A549 (cell line): ENCODE results near the gene UQCC3. TPM values are rescaled to one million over a fixed set of nuclear protein-coding genes. Genes with fewer than 3 reads are reported as not detected.

ENCODE experiments used
- ATAC-seq, 2 experiments: fragments of 200-7000 bp in 1 of 2; fragments of >200 bp in 1 of 2; cut with Nextera tagmentation in 1 of 2; cut with Tn5 transposase in 1 of 2; 3 replicates each; pipeline versions ENCODE4 v1.8.0 to v1.9.1; 2018 to 2020; ENCODE audit warnings: mild to moderate bottlenecking in 1 of 2, moderate library complexity in 1 of 2
- CTCF ChIA-PET: fragments of 300-600 bp; sonication (Branson Sonifier 250); formaldehyde crosslinking; extraction: SDS; loops from one replicate; lab custom pipeline; 2021; ENCODE audit warnings: antibody characterized with exemption, inconsistent platforms; lab: Yijun Ruan, JAX
- POLR2A ChIA-PET: fragments of 350-600 bp; formaldehyde crosslinking; extraction: SDS; loops from one replicate; lab custom pipeline; 2021; ENCODE audit warnings: antibody characterized with exemption, inconsistent platforms; lab: Yijun Ruan, JAX
- DNase-seq, 2 experiments: peaks; one replicate each; pipeline versions ENCODE4 v3.0.0 to v3.0.0-alpha.2; 2011 to 2016; ENCODE audit warnings: low read depth in 1 of 2, low spot score in 1 of 2
- FAIRE-seq: peaks from 2 replicates; lab custom pipeline; 2011; peaks lifted over from hg19 to GRCh38; lab: Jason Lieb, UNC
- H3K27ac ChIP-seq, 2 experiments: fragments of >200 bp; sonication (Bioruptor Twin); formaldehyde crosslinking; 3 replicates each; pipeline ENCODE4 v1.5.1; 2016 to 2017
- H3K4me1 ChIP-seq: fragments of >200 bp; sonication (Bioruptor Twin); formaldehyde crosslinking; 3 replicates; pipeline ENCODE4 v1.6.1; 2016
- H3K4me2 ChIP-seq: fragments of >200 bp; sonication (Bioruptor Twin); formaldehyde crosslinking; 3 replicates; pipeline ENCODE4 v1.6.1; 2016
- H3K4me3 ChIP-seq: fragments of >200 bp; sonication (Bioruptor Twin); formaldehyde crosslinking; 3 replicates; pipeline ENCODE4 v1.5.1; 2016
- H3K9me3 ChIP-seq: fragments of >200 bp; sonication (Bioruptor Twin); formaldehyde crosslinking; 3 replicates; pipeline ENCODE4 v1.6.1; 2016
- CBX2 ChIP-seq: fragments of 200-600 bp; sonication (generic); IDR thresholded peaks from 2 replicates; pipeline ENCODE4 v1.6.1; 2016; ENCODE audit warnings: low read depth, mild to moderate bottlenecking, borderline replicate concordance
- CEBPB ChIP-seq, 2 experiments: fragments of >200 bp in 1 of 2; sonication (Bioruptor Twin) in 1 of 2; formaldehyde crosslinking in 1 of 2; IDR thresholded peaks; 2 replicates each; pipeline ENCODE4 v1.6.1; 2012 to 2016
- CHD2 ChIP-seq: fragments of 150-350 bp; IDR thresholded peaks from 2 replicates; pipeline ENCODE4 v1.6.1; 2014; ENCODE audit warnings: low read length; ENCODE audit not compliant: partially characterized antibody
- HDAC2 ChIP-seq: fragments of 200-600 bp; sonication (generic); IDR thresholded peaks from 2 replicates; pipeline ENCODE4 v1.6.1; 2016
- HEYL ChIP-seq: fragments of 250-450 bp; sonication (Bioruptor Pico); IDR thresholded peaks from 2 replicates; pipeline ENCODE4 v1.8.0; 2021; ENCODE audit warnings: mild to moderate bottlenecking, moderate library complexity
- HOXA7 ChIP-seq: fragments of 250-450 bp; sonication (Bioruptor Pico); IDR thresholded peaks from 2 replicates; pipeline ENCODE4 v1.5.0; 2020; ENCODE audit warnings: mild to moderate bottlenecking, moderate library complexity
- JUNB ChIP-seq: fragments of >200 bp; sonication (Bioruptor Twin); formaldehyde crosslinking; IDR thresholded peaks from 2 replicates; pipeline ENCODE4 v1.6.1; 2016
- KDM1A ChIP-seq: fragments of 200-600 bp; sonication (generic); IDR thresholded peaks from 2 replicates; pipeline ENCODE4 v1.6.1; 2016; ENCODE audit warnings: low read depth, mild to moderate bottlenecking
- MAFK ChIP-seq: fragments of 450-650 bp; IDR thresholded peaks from 2 replicates; pipeline ENCODE4 v1.6.1; 2014; ENCODE audit not compliant: partially characterized antibody
- NFE2L2 ChIP-seq: fragments of 150-350 bp; conservative IDR thresholded peaks from 2 replicates; pipeline ENCODE4 v1.6.1; 2014; ENCODE audit warnings: low read length
- NR3C1 ChIP-seq: fragments of >200 bp; sonication (Bioruptor Twin); formaldehyde crosslinking; IDR thresholded peaks from 3 replicates; pipeline ENCODE4 v1.6.1; 2017
- POLR2AphosphoS2 ChIP-seq: conservative IDR thresholded peaks from 2 replicates; pipeline ENCODE4 v1.6.1; 2012; ENCODE audit warnings: low read length, improper control_type of control experiment, inconsistent platforms
- RARB ChIP-seq: fragments of 250-450 bp; sonication (Bioruptor Pico); IDR thresholded peaks from 2 replicates; pipeline ENCODE4 v1.8.0; 2021; ENCODE audit warnings: mild to moderate bottlenecking, moderate library complexity
- RFX5 ChIP-seq: fragments of 450-650 bp; IDR thresholded peaks from 2 replicates; pipeline ENCODE4 v1.7.1; 2014; ENCODE audit warnings: antibody characterized with exemption, mild to moderate bottlenecking, moderate library complexity
- ZNF302 ChIP-seq: fragments of 250-450 bp; sonication (Bioruptor Pico); IDR thresholded peaks from 2 replicates; pipeline ENCODE4 v1.9.0; 2021; ENCODE audit warnings: inconsistent platforms, mild to moderate bottlenecking, moderate library complexity
- WGBS: methylation state at CpG from one replicate; pipeline ENCODE4 v1.1.6; 2017; ENCODE audit errors: missing lambda C conversion rate; 5-methylcytosine and 5-hydroxymethylcytosine counted together
- polyA plus RNA-seq, 4 experiments: library from polyadenylated mRNA; depleted of rRNA in 3 of 4; stranded (reverse); fragments of >200 nt; fragmentation: RNase III in 1 of 4; extraction: RNeasy Plus Mini Kit Qiagen cat#74134 plus additional on column Dnase treatment in 1 of 4; gene quantifications; 2 replicates in 3 of 4; 3 replicates in 1 of 4; pipeline ENCODE4 v1.2.3, GENCODE V29; 2011 to 2017
- TF ChIP-seq, protein P1 (sequence below): IDR thresholded peaks from 2 replicates; pipeline ENCODE4 v1.6.1; 2012; ENCODE audit warnings: low read depth, borderline replicate concordance
- TF ChIP-seq, protein P2 (sequence below): fragments of 200-600 bp; sonication (generic); IDR thresholded peaks from 2 replicates; pipeline ENCODE4 v1.6.1; 2016; ENCODE audit warnings: antibody characterized with exemption, mild to moderate bottlenecking, moderate library complexity
- TF ChIP-seq, protein P3 (sequence below): fragments of 450-650 bp; IDR thresholded peaks from 2 replicates; pipeline ENCODE4 v1.6.1; 2014; ENCODE audit warnings: antibody characterized with exemption

UQCC3 gene
- polyA plus RNA-seq, 2 of the 4 experiments (the other 2 are of a cell fraction): 20.2 to 27.8 TPM

DNA sequence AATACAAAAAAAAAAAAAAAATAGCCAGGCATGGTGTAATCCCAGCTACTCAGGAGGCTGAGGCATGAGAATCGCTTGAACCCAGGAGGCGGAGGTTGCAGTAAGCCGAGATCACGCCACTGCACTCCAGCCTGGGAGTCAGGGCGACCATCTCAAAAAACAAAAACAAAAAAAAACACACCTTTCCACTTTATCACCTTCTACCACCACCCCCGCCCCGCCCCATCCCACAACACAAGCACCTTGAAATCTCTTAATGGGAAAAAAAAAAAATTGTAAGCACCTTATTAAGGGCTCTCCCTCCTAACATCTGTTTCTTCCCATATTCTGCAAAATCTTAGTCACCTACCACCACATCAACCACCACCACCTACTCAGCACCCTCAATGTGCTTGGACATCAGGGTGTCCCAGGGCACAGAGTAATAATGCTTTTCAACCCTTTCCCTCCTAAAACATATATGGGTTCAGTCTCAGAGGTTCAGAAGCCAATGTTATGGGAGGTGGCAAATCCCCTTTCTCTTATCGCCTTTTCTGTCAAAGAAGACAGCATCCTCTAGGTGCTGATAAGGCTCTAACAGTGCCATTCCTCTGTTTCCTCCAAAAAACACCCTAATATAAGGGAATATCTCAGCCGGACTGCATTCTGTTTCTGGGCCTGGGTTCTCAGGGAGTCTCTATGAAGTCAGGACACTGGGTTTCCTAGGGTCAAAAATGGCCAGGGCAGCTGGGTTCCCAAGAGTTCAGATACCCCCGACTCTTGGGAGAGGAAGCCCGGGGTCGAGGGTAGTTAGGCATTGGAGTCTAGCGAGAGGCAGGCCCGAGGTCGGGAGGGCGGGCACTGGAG, 19.1 kb upstream of the UQCC3 start:
- ATAC-seq: peak in 1 of 2 experiments; percentile 60; a peak in 3 of 6 replicates
- H3K9me3 ChIP-seq: no peaks in the 10 kb centered on the region
- ChIA-PET CTCF (interaction anchor here (1.1 to 1.4 kb wide), 3 partner anchors 11 to 258 kb away, joined by 3 read pairs; no protein-coding TSS in a partner anchor), POLR2A (interaction anchor here (0.6 to 1.4 kb wide), 21 partner anchors 8 to 242 kb away, joined by 3 to 91 read pairs (median 5); partner anchors contain the start of genes B3GAT3, C11orf98, CSKMT and EEF1G)
- H3K4me2 ChIP-seq: peak overlapping the region; percentile 91
- TF ChIP-seq RFX5: no peak
- TF ChIP-seq, protein P1, sequence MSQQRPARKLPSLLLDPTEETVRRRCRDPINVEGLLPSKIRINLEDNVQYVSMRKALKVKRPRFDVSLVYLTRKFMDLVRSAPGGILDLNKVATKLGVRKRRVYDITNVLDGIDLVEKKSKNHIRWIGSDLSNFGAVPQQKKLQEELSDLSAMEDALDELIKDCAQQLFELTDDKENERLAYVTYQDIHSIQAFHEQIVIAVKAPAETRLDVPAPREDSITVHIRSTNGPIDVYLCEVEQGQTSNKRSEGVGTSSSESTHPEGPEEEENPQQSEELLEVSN: no peak
- no peak for TF ChIP-seq HDAC2
- no peak for TF ChIP-seq HOXA7 (CRISPR knock-in tag)
- TF ChIP-seq ZNF302 (CRISPR knock-in tag): no peak
- no peak for TF ChIP-seq CEBPB (IDR thresholded peaks at IDR 0.05)
- TF ChIP-seq POLR2AphosphoS2: no peak
- no peak for TF ChIP-seq NFE2L2
- TF ChIP-seq, protein P2, sequence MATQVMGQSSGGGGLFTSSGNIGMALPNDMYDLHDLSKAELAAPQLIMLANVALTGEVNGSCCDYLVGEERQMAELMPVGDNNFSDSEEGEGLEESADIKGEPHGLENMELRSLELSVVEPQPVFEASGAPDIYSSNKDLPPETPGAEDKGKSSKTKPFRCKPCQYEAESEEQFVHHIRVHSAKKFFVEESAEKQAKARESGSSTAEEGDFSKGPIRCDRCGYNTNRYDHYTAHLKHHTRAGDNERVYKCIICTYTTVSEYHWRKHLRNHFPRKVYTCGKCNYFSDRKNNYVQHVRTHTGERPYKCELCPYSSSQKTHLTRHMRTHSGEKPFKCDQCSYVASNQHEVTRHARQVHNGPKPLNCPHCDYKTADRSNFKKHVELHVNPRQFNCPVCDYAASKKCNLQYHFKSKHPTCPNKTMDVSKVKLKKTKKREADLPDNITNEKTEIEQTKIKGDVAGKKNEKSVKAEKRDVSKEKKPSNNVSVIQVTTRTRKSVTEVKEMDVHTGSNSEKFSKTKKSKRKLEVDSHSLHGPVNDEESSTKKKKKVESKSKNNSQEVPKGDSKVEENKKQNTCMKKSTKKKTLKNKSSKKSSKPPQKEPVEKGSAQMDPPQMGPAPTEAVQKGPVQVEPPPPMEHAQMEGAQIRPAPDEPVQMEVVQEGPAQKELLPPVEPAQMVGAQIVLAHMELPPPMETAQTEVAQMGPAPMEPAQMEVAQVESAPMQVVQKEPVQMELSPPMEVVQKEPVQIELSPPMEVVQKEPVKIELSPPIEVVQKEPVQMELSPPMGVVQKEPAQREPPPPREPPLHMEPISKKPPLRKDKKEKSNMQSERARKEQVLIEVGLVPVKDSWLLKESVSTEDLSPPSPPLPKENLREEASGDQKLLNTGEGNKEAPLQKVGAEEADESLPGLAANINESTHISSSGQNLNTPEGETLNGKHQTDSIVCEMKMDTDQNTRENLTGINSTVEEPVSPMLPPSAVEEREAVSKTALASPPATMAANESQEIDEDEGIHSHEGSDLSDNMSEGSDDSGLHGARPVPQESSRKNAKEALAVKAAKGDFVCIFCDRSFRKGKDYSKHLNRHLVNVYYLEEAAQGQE: no peak
- no peak for DNase-seq
- H3K4me1 ChIP-seq: peaks cover 10% of the 10 kb centered on the region; the same call in 2 of the 3 replicates
- H3K27ac ChIP-seq: peak overlapping the region; percentile 85 to 97
- 40% methylated on average over 16 of the region's 16 CpGs for WGBS
- no peak for FAIRE-seq
- H3K4me3 ChIP-seq: peak overlapping the region; percentile 75

DNA sequence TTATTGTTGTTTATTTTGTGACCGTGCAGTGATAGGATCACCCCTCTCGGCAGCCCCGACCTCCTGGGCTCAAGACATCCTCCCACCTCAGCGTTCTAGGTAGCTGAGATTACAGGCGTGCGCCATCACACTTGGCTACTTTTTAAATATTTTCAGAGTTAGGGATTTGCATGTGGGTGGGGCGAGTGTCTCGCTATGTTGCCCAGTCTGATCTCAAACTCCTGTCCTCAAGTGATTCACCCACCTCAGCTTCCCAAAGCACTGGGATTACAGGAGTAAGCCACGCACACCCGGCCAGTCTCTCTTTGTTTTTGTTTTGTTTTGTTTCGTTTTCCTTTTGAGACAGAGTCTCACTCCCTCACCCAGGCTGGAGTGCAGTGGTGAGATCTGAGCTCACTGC, 17.2 kb upstream of the UQCC3 start:
- DNase-seq (no peak), ATAC-seq (no peak), FAIRE-seq (no peak)
- H3K4me1 ChIP-seq: peaks cover 10% of the 10 kb centered on the region; the same call in 2 of the 3 replicates
- TF ChIP-seq HEYL (CRISPR knock-in tag) (no peak), MAFK (no peak), ZNF302 (CRISPR knock-in tag) (no peak), HDAC2 (no peak), RARB (CRISPR knock-in tag) (no peak), CBX2 (no peak), NR3C1 (no peak), KDM1A (no peak), JUNB (no peak), CHD2 (no peak)
- TF ChIP-seq, protein P3, sequence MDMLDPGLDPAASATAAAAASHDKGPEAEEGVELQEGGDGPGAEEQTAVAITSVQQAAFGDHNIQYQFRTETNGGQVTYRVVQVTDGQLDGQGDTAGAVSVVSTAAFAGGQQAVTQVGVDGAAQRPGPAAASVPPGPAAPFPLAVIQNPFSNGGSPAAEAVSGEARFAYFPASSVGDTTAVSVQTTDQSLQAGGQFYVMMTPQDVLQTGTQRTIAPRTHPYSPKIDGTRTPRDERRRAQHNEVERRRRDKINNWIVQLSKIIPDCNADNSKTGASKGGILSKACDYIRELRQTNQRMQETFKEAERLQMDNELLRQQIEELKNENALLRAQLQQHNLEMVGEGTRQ: no peak
- H3K4me2 ChIP-seq: no peak overlapping the region
- H3K4me3 ChIP-seq: no peak overlapping the region
- 91% methylated on average over 11 of the region's 11 CpGs for WGBS
- CTCF ChIA-PET: interaction anchor here (0.6 to 3.6 kb wide), 4 partner anchors 13 to 228 kb away, joined by 3 to 14 read pairs (median 6); partner anchors contain the start of genes EML3 and ROM1
- POLR2A ChIA-PET: interaction anchor here (0.7 to 3.6 kb wide), 2 partner anchors 11 to 187 kb away, joined by 4 to 35 read pairs; partner anchors contain the start of genes C11orf98 and CSKMT
- H3K27ac ChIP-seq: no peak overlapping the region; a peak in 1 of 6 replicates
- no peaks in the 10 kb centered on the region for H3K9me3 ChIP-seq
